HEK293 (cell line): ENCODE measurements around the gene CHST15.
A peak's percentile ranks its signal among the peaks of the same experiment; 100 is the strongest.

Experiments
- CTCF ChIA-PET: fragments of 350-600 bp; formaldehyde crosslinking; extraction: SDS; loops from one replicate; lab custom pipeline; 2021; ENCODE audit warnings: antibody characterized with exemption; lab: Yijun Ruan, JAX
- POLR2A ChIA-PET: fragments of 300-600 bp; formaldehyde crosslinking; extraction: SDS; loops from one replicate; lab custom pipeline; 2020; ENCODE audit warnings: antibody characterized with exemption, inconsistent platforms; lab: Yijun Ruan, JAX
- H3K27ac ChIP-seq: fragments of 200-500 bp; sonication (Bioruptor generic); 2 replicates; pipeline ENCODE4 v1.5.1; 2014; ENCODE audit warnings: low read depth, low read length, control low read depth, inconsistent platforms; ENCODE audit errors: extremely low read depth
- H3K36me3 ChIP-seq, 2 experiments: fragments of 200-500 bp in 1 of 2; sonication (Bioruptor generic) in 1 of 2; 1 replicate in 1 of 2; 2 replicates in 1 of 2; pipeline ENCODE4 v1.5.1; 2014 to 2017; ENCODE audit warnings: inconsistent platforms in 2 of 2, low read length in 2 of 2; ENCODE audit not compliant: control insufficient read depth in 2 of 2, insufficient read depth in 1 of 2
- H3K4me1 ChIP-seq: fragments of 200-500 bp; sonication (Bioruptor generic); 2 replicates; pipeline ENCODE4 v1.5.1; 2014; ENCODE audit warnings: mild to moderate bottlenecking, low read length, inconsistent platforms; ENCODE audit not compliant: control insufficient read depth, insufficient read depth
- H3K4me3 ChIP-seq: 2 replicates; pipeline ENCODE4 v1.5.1; 2011; ENCODE audit warnings: low read depth, mild to moderate bottlenecking, control low read depth, low read length, moderate library complexity
- H3K9me3 ChIP-seq: fragments of 200-500 bp; sonication (Bioruptor generic); 2 replicates; pipeline ENCODE4 v1.5.1; 2014; ENCODE audit warnings: low read depth, low read length, inconsistent platforms; ENCODE audit not compliant: control insufficient read depth, insufficient read depth
- GLIS2 ChIP-seq: fragments of 450-650 bp; formaldehyde crosslinking; IDR thresholded peaks from 2 replicates; pipeline ENCODE4 v1.5.1; 2016; ENCODE audit warnings: missing biosample characterization, missing genetic modification characterization
- MEIS1 ChIP-seq: sonication (generic); formaldehyde crosslinking; IDR thresholded peaks from 2 replicates; pipeline ENCODE4 v1.8.1; 2022; ENCODE audit warnings: missing genetic modification reagents, mild to moderate bottlenecking, borderline replicate concordance
- MYNN ChIP-seq: fragments of 450-650 bp; formaldehyde crosslinking; IDR thresholded peaks from 2 replicates; pipeline ENCODE4 v1.5.1; 2016; ENCODE audit warnings: missing biosample characterization, missing genetic modification characterization, borderline replicate concordance
- SALL2 ChIP-seq: fragments of 450-650 bp; formaldehyde crosslinking; IDR thresholded peaks from 2 replicates; pipeline ENCODE4 v1.5.0; 2017; ENCODE audit warnings: missing biosample characterization, mild to moderate bottlenecking, missing genetic modification characterization, borderline replicate concordance
- SCRT1 ChIP-seq: fragments of 450-650 bp; formaldehyde crosslinking; IDR thresholded peaks from 2 replicates; pipeline ENCODE4 v1.5.1; 2016; ENCODE audit warnings: missing biosample characterization, missing genetic modification characterization, borderline replicate concordance
- SCRT2 ChIP-seq: fragments of 450-650 bp; formaldehyde crosslinking; IDR thresholded peaks from 2 replicates; pipeline ENCODE4 v1.5.1; 2016; ENCODE audit warnings: missing biosample characterization, missing genetic modification characterization
- TRIM28 ChIP-seq: IDR thresholded peaks from 2 replicates; pipeline ENCODE4 v1.6.1; 2011; ENCODE audit warnings: low read length, control low read depth, borderline replicate concordance
- ZBTB21 ChIP-seq: fragments of 450-650 bp; formaldehyde crosslinking; IDR thresholded peaks from 2 replicates; pipeline ENCODE4 v1.5.1; 2017; ENCODE audit warnings: missing biosample characterization, missing genetic modification characterization
- ZBTB8A ChIP-seq: fragments of 450-650 bp; formaldehyde crosslinking; IDR thresholded peaks from 2 replicates; pipeline ENCODE4 v1.5.1; 2016; ENCODE audit warnings: missing biosample characterization, missing genetic modification characterization
- ZNF266 ChIP-seq: fragments of 450-650 bp; formaldehyde crosslinking; IDR thresholded peaks from 2 replicates; pipeline ENCODE4 v1.5.1; 2016; ENCODE audit warnings: missing biosample characterization, missing genetic modification characterization, low read depth
- ZNF48 ChIP-seq: fragments of 450-650 bp; formaldehyde crosslinking; IDR thresholded peaks from 2 replicates; pipeline ENCODE4 v1.5.1; 2016; ENCODE audit warnings: missing biosample characterization, missing genetic modification characterization
- ZNF549 ChIP-seq: fragments of 450-650 bp; IDR thresholded peaks from 2 replicates; pipeline ENCODE4 v1.5.1; 2018; ENCODE audit warnings: missing biosample characterization, missing genetic modification characterization, mild to moderate bottlenecking, inconsistent platforms, moderate library complexity
- ZNF610 ChIP-seq: fragments of 450-650 bp; formaldehyde crosslinking; IDR thresholded peaks from 2 replicates; pipeline ENCODE4 v1.5.1; 2016; ENCODE audit warnings: missing biosample characterization, missing genetic modification characterization, borderline replicate concordance
- ZNF654 ChIP-seq: fragments of 450-650 bp; formaldehyde crosslinking; IDR thresholded peaks from 2 replicates; pipeline ENCODE4 v1.5.1; 2016; ENCODE audit warnings: low read depth, missing biosample characterization, missing genetic modification characterization
- ZNF837 ChIP-seq: fragments of 450-650 bp; formaldehyde crosslinking; IDR thresholded peaks from 2 replicates; pipeline ENCODE4 v1.5.1; 2016; ENCODE audit warnings: missing biosample characterization, missing genetic modification characterization
- ZSCAN16 ChIP-seq: fragments of 450-650 bp; formaldehyde crosslinking; IDR thresholded peaks from 2 replicates; pipeline ENCODE4 v1.5.1; 2016; ENCODE audit warnings: missing biosample characterization, missing genetic modification characterization
- ZSCAN23 ChIP-seq: fragments of 450-650 bp; formaldehyde crosslinking; IDR thresholded peaks from 2 replicates; pipeline ENCODE4 v1.5.1; 2016; ENCODE audit warnings: missing biosample characterization, missing genetic modification characterization
- TF ChIP-seq, protein P1 (sequence below): fragments of 450-650 bp; formaldehyde crosslinking; IDR thresholded peaks from 2 replicates; pipeline ENCODE4 v1.5.1; 2017; ENCODE audit warnings: missing biosample characterization, missing genetic modification characterization
- TF ChIP-seq, protein P2 (sequence below): fragments of 450-650 bp; formaldehyde crosslinking; IDR thresholded peaks from 2 replicates; pipeline ENCODE4 v1.5.1; 2016; ENCODE audit warnings: missing biosample characterization, missing genetic modification characterization, borderline replicate concordance
- TF ChIP-seq, protein P3 (sequence below): fragments of 450-650 bp; formaldehyde crosslinking; IDR thresholded peaks from 2 replicates; pipeline ENCODE4 v1.5.1; 2016; ENCODE audit warnings: missing biosample characterization, missing genetic modification characterization, low read depth

CHST15 gene

DNA sequence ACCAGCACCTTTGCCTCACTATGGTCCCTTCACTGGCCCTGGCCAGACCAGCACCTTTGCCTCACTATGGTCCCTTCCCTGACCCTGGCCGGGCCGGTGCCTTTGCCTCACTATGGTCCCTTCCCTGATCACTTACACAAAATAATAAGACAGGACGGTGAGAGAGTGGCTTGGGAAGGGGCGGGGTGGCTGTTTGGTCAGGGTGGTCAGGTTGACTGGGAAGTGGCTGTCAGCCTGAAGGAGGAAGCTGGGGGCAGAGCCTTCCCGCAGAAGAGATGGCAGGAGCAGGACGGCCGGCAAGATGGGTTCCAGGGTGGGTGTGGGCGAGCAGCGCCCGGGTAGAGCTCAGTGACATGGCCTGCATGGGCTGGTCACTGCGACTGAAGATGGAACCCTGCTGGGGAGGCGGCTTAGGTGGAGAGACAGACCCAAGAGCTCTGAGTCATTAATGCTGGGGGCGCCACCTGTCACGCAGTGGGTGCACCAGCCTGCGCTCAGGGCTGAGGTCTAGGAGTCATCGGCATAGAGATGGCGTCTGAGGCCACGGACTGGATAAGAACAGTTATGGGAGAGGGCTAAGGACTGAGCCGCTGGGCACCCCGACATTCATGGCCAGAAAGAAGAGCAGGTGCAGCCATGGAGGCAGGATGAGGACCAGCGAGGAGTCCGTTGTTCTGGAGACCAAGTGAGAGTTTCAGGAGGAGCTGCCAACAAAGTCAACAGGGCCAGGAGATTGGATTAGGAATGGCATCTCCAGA is 91.8 kb downstream of the CHST15 start (continued):
- TF ChIP-seq, protein P1, sequence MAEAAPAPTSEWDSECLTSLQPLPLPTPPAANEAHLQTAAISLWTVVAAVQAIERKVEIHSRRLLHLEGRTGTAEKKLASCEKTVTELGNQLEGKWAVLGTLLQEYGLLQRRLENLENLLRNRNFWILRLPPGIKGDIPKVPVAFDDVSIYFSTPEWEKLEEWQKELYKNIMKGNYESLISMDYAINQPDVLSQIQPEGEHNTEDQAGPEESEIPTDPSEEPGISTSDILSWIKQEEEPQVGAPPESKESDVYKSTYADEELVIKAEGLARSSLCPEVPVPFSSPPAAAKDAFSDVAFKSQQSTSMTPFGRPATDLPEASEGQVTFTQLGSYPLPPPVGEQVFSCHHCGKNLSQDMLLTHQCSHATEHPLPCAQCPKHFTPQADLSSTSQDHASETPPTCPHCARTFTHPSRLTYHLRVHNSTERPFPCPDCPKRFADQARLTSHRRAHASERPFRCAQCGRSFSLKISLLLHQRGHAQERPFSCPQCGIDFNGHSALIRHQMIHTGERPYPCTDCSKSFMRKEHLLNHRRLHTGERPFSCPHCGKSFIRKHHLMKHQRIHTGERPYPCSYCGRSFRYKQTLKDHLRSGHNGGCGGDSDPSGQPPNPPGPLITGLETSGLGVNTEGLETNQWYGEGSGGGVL (tag by site-specific recombination), result no peak
- TF ChIP-seq ZNF48 (tag by site-specific recombination) (no peak), MEIS1 (CRISPR knock-in tag) (no peak)

DNA sequence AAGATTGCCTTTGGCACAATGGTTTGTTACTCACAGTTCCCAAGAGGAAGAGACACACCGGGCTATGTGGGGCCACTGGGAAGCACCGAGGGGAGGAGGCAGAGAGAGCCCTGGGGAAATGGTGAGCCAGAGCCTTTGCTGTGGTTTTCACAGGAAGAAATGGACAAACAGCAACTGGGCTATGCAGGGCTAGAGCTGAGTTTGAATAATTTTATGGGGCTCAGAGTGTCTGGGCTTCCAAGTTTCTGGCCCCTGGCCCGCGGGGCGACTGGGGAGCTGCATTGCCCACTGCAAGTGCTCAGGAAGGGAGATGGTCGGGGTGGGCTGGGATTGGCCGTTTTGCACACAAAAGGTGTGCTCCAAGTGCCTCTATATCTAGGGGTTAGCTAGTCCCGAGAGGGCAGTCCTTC is 92.6 kb downstream of the CHST15 start:
- POLR2A ChIA-PET, result no interaction called here
- H3K36me3 ChIP-seq, result no peaks in the 10 kb centered on the region
- no peak overlapping the region for H3K27ac ChIP-seq
- TF ChIP-seq ZNF610 (tag by site-specific recombination) (no peak), SALL2 (no peak), ZNF266 (tag by site-specific recombination) (peak; percentile 99)
- TF ChIP-seq, protein P2, sequence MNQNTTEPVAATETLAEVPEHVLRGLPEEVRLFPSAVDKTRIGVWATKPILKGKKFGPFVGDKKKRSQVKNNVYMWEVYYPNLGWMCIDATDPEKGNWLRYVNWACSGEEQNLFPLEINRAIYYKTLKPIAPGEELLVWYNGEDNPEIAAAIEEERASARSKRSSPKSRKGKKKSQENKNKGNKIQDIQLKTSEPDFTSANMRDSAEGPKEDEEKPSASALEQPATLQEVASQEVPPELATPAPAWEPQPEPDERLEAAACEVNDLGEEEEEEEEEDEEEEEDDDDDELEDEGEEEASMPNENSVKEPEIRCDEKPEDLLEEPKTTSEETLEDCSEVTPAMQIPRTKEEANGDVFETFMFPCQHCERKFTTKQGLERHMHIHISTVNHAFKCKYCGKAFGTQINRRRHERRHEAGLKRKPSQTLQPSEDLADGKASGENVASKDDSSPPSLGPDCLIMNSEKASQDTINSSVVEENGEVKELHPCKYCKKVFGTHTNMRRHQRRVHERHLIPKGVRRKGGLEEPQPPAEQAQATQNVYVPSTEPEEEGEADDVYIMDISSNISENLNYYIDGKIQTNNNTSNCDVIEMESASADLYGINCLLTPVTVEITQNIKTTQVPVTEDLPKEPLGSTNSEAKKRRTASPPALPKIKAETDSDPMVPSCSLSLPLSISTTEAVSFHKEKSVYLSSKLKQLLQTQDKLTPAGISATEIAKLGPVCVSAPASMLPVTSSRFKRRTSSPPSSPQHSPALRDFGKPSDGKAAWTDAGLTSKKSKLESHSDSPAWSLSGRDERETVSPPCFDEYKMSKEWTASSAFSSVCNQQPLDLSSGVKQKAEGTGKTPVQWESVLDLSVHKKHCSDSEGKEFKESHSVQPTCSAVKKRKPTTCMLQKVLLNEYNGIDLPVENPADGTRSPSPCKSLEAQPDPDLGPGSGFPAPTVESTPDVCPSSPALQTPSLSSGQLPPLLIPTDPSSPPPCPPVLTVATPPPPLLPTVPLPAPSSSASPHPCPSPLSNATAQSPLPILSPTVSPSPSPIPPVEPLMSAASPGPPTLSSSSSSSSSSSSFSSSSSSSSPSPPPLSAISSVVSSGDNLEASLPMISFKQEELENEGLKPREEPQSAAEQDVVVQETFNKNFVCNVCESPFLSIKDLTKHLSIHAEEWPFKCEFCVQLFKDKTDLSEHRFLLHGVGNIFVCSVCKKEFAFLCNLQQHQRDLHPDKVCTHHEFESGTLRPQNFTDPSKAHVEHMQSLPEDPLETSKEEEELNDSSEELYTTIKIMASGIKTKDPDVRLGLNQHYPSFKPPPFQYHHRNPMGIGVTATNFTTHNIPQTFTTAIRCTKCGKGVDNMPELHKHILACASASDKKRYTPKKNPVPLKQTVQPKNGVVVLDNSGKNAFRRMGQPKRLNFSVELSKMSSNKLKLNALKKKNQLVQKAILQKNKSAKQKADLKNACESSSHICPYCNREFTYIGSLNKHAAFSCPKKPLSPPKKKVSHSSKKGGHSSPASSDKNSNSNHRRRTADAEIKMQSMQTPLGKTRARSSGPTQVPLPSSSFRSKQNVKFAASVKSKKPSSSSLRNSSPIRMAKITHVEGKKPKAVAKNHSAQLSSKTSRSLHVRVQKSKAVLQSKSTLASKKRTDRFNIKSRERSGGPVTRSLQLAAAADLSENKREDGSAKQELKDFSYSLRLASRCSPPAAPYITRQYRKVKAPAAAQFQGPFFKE (tag by site-specific recombination), result no peak
- TF ChIP-seq, all 188 proteins: peak for 1
- Histone ChIP-seq H3K9me3 (no peaks in the 10 kb centered on the region), H3K4me1 (no peaks in the 10 kb centered on the region; the same call in 1 of the 2 replicates), H3K4me3 (no peak overlapping the region)
- CTCF ChIA-PET, result interaction anchor here (0.6 kb wide), 1 partner anchor 358 kb away, joined by 4 read pairs; no protein-coding TSS in a partner anchor

DNA sequence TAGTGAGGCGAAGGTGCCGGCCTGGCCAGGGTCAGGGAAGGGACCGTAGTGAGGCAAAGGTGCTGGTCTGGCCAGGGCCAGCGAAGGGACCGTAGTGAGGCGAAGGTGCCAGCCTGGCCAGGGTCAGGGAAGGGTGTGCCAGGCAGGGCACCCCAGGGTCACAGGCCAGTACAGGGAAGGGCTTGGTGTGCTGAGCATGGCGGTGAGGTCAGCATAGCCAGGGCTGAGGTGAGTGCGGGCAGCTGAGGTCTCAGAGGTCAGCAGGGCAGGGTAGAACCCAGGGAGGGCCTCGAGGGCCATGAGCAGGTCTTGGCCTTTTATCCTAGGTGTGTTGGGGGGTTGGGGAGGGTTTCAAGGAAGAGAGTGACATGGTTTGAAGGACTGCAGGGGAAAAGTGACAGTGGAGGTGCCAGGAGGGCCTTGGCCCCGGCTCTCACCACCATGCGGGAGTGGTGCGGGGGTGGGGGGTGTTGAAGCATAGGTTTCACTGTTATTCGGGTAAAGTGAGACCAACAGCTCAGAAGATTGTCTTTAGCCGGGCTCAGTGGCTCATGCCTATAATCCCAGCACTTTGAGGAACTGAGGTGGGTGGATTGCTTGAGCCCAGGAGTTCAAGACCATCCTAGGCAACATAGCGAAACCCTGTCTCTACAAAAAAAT is 93.3 kb downstream of the CHST15 start:
- no peak overlapping the region for H3K27ac ChIP-seq
- ChIA-PET CTCF (interaction anchor here (0.6 kb wide), 1 partner anchor 358 kb away, joined by 4 read pairs; no protein-coding TSS in a partner anchor), POLR2A (no interaction called here)
- H3K9me3 ChIP-seq, result no peaks in the 10 kb centered on the region
- no peaks in the 10 kb centered on the region for H3K36me3 ChIP-seq
- H3K4me3 ChIP-seq, result no peak overlapping the region
- no peaks in the 10 kb centered on the region; the same call in 1 of the 2 replicates for H3K4me1 ChIP-seq
- TF ChIP-seq ZSCAN23 (tag by site-specific recombination) (no peak), TRIM28 (no peak), SCRT2 (tag by site-specific recombination) (no peak), ZNF654 (tag by site-specific recombination) (no peak), ZNF610 (tag by site-specific recombination) (no peak), GLIS2 (no peak), ZBTB8A (tag by site-specific recombination) (no peak), ZSCAN16 (tag by site-specific recombination) (no peak), MYNN (tag by site-specific recombination) (no peak), ZNF266 (tag by site-specific recombination) (no peak), SCRT1 (tag by site-specific recombination) (no peak), ZBTB21 (tag by site-specific recombination) (no peak), ZNF837 (no peak), ZNF549 (no peak)
- TF ChIP-seq, protein P3, sequence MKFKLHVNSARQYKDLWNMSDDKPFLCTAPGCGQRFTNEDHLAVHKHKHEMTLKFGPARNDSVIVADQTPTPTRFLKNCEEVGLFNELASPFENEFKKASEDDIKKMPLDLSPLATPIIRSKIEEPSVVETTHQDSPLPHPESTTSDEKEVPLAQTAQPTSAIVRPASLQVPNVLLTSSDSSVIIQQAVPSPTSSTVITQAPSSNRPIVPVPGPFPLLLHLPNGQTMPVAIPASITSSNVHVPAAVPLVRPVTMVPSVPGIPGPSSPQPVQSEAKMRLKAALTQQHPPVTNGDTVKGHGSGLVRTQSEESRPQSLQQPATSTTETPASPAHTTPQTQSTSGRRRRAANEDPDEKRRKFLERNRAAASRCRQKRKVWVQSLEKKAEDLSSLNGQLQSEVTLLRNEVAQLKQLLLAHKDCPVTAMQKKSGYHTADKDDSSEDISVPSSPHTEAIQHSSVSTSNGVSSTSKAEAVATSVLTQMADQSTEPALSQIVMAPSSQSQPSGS (tag by site-specific recombination), result no peak
